Measurements from ENCODE around the gene POLR2E.

Gene POLR2E

DNA sequence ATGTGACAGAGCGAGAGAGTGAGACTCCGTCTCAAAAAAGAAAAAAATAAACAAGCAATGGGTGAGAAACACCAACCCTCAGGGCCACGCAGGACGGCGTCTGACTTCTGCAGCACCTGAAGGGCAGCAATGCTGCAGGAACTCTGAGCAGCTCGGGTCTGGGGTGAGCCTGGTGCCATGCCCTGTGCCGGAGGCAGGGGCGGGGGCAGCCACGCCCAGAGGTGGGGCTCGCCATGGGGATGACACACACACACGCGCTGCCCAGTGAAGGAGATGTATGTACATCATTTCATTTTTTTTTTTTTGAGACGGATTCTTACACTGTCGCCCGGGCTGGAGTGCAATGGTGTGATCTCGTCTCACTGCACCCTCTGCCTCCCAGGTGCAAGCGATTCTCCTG is 32.9 kb upstream of the POLR2E start:
- Mint-ChIP-seq H3K4me1 (no peaks in the 10 kb centered on the region), H3K27ac (no peak overlapping the region), H3K36me3 (ENCODE audit: low read depth) (peaks cover 3% of the 10 kb centered on the region), H3K9me3 (no peaks in the 10 kb centered on the region), H3K4me3 (no peak overlapping the region), H3K27me3 (ENCODE audit: low read depth) (no peaks in the 10 kb centered on the region)
- TF ChIP-seq, protein P1, sequence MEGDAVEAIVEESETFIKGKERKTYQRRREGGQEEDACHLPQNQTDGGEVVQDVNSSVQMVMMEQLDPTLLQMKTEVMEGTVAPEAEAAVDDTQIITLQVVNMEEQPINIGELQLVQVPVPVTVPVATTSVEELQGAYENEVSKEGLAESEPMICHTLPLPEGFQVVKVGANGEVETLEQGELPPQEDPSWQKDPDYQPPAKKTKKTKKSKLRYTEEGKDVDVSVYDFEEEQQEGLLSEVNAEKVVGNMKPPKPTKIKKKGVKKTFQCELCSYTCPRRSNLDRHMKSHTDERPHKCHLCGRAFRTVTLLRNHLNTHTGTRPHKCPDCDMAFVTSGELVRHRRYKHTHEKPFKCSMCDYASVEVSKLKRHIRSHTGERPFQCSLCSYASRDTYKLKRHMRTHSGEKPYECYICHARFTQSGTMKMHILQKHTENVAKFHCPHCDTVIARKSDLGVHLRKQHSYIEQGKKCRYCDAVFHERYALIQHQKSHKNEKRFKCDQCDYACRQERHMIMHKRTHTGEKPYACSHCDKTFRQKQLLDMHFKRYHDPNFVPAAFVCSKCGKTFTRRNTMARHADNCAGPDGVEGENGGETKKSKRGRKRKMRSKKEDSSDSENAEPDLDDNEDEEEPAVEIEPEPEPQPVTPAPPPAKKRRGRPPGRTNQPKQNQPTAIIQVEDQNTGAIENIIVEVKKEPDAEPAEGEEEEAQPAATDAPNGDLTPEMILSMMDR (IDR thresholded peaks at IDR 0.05; ENCODE audit: unreplicated experiment in 3 of 3), result no peak

DNA sequence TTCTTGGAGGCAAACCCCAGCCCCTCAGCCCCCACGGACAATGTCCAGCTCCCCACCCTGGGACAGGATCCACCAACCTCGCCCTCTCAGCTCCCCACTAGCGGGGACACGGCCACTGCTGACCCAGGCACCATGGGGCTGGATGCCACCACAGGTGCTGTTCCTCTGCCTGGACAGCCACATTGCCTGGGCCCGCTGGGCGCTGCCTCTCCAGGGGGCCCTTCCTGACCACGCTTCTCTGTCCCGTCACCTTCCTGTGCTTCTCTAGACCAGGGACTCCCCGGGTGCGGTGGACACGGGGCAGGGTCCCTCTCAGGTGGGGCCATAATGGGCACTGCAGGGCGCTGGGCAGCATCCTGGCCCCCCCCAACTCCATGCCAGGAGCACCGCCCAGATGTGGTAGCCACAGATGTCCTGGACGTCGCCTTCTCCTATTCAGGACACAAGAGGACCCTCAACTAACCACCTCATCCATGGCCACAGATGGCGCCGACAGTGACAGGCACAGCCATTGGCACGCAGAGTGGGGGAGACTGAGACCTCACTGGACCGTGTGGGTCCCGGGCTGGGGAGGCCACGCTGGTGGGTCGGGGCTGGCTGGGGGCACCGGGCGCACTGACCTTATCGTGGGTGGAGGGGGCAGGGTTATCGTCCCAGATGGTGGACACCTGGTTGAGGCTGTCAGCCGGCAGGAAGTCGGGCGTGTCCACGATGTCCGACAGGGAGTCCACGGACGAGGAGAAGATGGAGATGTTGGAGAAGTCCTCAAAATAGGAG is 32.0 kb upstream of the POLR2E start:
- no peak overlapping the region for H3K27ac Mint-ChIP-seq
- H3K36me3 Mint-ChIP-seq (ENCODE audit: low read depth), result peaks cover 7% of the 10 kb centered on the region
- no peak overlapping the region for H3K4me3 Mint-ChIP-seq
- H3K4me1 Mint-ChIP-seq, result no peaks in the 10 kb centered on the region
- no peaks in the 10 kb centered on the region for H3K27me3 Mint-ChIP-seq (ENCODE audit: low read depth)
- H3K9me3 Mint-ChIP-seq, result no peaks in the 10 kb centered on the region
- TF ChIP-seq, protein P1 (IDR thresholded peaks at IDR 0.05; ENCODE audit: unreplicated experiment in 3 of 3), result no peak

DNA sequence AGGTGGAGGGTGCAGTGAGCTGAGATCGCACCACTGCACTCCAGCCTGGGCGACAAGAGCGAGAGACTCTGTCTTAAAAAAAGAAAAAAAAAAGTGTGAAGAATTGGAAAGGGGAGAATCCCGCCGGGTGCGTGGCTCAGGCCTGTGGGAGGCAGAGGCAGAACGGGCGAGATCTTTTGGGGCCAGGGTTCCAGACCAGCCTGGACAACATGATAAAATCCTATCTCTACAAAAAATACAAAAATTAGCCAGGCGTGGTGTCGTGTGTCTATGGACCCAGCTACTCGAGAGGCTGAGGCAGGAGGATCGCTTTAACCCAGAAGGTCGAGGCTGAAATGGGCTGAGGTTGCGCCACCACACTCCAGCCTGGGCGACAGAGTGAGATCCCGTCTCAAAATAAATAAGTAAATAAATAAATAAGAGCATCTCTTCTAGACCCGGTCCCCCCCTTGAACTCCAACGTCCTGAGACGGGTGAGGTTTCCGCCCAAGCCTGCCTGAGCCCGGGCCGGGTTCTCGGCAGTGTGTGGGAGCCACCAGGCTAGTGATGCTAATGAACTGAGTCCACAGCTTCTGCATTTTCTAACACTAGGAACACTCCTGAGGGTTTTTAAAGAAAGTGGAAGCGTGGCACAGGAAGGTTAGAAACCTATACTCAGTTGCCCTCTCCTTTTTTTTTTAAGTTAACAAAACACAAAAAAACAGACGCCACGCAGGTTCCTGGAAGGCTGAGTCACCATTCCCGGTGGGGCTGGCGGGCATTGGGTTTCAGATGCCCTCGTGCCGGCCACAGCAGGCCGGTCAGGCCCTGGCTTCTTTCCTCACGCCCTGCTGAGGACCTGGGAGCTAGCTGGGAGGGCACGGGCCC is 30.7 kb upstream of the POLR2E start:
- H3K9me3 Mint-ChIP-seq, result no peaks in the 10 kb centered on the region
- TF ChIP-seq, protein P1 (IDR thresholded peaks at IDR 0.05; ENCODE audit: unreplicated experiment in 3 of 3), result no peak
- no peak overlapping the region for H3K4me3 Mint-ChIP-seq
- no peak overlapping the region for H3K27ac Mint-ChIP-seq
- no peaks in the 10 kb centered on the region for H3K27me3 Mint-ChIP-seq (ENCODE audit: low read depth)
- no peaks in the 10 kb centered on the region for H3K4me1 Mint-ChIP-seq
- H3K36me3 Mint-ChIP-seq (ENCODE audit: low read depth), result peaks cover 14% of the 10 kb centered on the region

DNA sequence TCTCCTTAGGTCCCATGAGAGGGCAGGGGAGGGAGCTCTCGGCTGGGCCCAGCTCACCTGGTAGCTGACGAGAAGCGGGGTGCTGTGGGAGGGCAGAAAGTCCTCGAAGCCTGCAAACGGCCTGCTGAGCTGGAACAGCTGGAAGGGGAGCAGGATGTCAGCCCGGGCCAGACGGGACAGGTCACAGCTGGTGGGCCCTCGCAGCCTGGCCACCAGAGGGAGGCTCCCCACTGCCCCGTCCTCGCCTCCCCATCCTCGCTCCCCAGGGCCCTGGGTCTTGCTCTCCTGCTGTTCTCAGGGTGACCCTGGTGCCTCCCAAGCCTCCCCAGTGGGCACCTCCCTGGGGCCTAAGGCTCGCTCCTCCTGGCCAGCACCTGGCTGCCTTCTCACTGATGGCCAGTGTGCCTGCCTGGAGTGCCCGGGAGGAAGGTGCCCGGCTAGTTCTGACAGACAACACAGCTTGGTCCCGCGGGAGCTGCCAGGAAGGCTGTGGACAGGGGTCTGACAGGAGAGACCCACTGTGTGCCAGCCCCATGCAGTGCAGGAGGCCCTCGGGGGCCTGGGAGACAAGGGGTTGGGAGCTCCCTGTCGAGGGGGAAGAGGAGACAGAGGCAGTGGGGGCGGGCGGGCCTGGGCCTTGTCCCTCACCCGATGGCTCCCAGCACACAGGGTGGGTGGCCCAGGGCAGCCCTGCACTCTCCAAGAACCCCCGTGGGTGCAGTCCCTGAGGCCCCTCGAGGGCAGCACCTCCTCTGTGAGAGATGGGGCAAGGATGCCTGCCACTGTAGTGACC is 28.9 kb upstream of the POLR2E start:
- peaks cover 14% of the 10 kb centered on the region for H3K36me3 Mint-ChIP-seq (ENCODE audit: low read depth)
- H3K27ac Mint-ChIP-seq, result no peak overlapping the region
- no peaks in the 10 kb centered on the region for H3K27me3 Mint-ChIP-seq (ENCODE audit: low read depth)
- H3K9me3 Mint-ChIP-seq, result no peaks in the 10 kb centered on the region
- H3K4me3 Mint-ChIP-seq, result no peak overlapping the region
- H3K4me1 Mint-ChIP-seq, result no peaks in the 10 kb centered on the region
- TF ChIP-seq, protein P1 (IDR thresholded peaks at IDR 0.05; ENCODE audit: unreplicated experiment in 3 of 3), result no peak

DNA sequence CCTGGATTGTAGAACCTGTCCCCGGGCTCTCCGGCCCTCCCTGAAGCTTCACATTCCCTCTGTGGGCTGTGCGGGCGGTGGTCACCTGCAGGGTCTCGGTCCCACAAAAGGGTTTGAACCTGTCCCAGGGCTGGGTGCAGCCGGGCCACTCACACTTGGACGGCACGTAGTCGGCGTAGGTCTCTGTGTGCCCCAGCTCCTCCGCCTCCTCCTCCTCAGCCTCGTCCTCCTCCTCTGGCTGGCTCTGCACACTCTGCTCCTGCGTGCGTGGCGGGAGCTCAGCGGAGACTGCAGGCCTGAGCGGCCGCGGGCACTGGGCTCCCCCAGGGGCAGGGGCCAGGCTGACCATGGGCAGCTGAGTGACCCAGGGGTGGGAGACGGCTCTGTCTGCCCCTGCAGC is 28.2 kb upstream of the POLR2E start:
- H3K4me1 Mint-ChIP-seq, result no peaks in the 10 kb centered on the region
- H3K9me3 Mint-ChIP-seq, result no peaks in the 10 kb centered on the region
- H3K36me3 Mint-ChIP-seq (ENCODE audit: low read depth), result peaks cover 19% of the 10 kb centered on the region
- H3K4me3 Mint-ChIP-seq, result no peak overlapping the region
- TF ChIP-seq, protein P1 (IDR thresholded peaks at IDR 0.05; ENCODE audit: unreplicated experiment in 3 of 3), result no peak
- H3K27ac Mint-ChIP-seq, result no peak overlapping the region
- no peaks in the 10 kb centered on the region for H3K27me3 Mint-ChIP-seq (ENCODE audit: low read depth)
